Measurements from ENCODE around the gene MAST4.

- TF ChIP-seq EZH2 (IDR thresholded peaks at IDR 0.05) (no peak), POLR2AphosphoS5 (IDR thresholded peaks at IDR 0.05; ENCODE audit: borderline replicate concordance, low read depth, low read length) (no peak), FOXP2 (optimal IDR thresholded peaks at IDR 0.05; ENCODE audit: control extremely low read depth, extremely low read length, insufficient read depth) (no peak)
These were observed 434.3 kb downstream of the MAST4 start for GRCh38 chr5:67030289-67031056.

All from SK-N-MC (cell line).